CD4-positive, alpha-beta T cell treated with Interleukin-15 for 1 hour (primary cell): ENCODE measurements around the gene KCTD4.

Source experiments
- DNase-seq: peaks from one replicate; pipeline ENCODE4 v3.0.0-alpha.2; 2020

KCTD4 gene

GRCh38 chr13:45167611-45168554 is 33.0 kb downstream of the KCTD4 start:
- DNase-seq: no peak

- DNase-seq: no peak
Observed at GRCh38 chr13:45166858-45167257, 34.0 kb downstream of the KCTD4 start.

- no peak for DNase-seq
Observed at GRCh38 chr13:45162821-45163220, 38.0 kb downstream of the KCTD4 start.

- no peak for DNase-seq
Observed at GRCh38 chr13:45162194-45162593, 38.7 kb downstream of the KCTD4 start.

- DNase-seq: no peak
Observed at GRCh38 chr13:45156565-45157361, 44.1 kb downstream of the KCTD4 start.

DNA sequence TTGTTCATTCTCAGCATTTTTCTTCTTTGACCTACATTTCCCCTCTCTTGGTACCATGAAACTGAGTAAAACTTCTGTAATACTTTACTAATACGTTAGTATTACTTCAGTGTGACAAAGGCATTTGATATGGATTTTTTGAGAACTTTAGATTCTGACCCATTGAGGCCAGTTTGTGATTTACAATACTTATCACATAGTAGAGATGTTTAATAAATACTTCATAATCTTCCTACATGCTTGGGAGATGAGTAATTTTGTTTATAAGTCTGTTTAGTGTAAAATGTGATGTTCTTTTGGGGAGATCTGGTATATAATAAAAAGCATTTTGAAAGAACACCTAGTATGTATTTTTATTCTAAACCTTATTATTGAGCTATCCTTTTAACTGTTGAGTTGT is 50.9 kb downstream of the KCTD4 start:
- no peak for DNase-seq

GRCh38 chr13:45143346-45143751 is 57.5 kb downstream of the KCTD4 start:
- no peak for DNase-seq
